NCI-H526 treated with DMSO at 0.1 percent for 48 hours (cell line): ENCODE results near the gene PRRX2.

Experiments
- DNase-seq: peaks from one replicate; lab custom pipeline; 2025; lab: John Stamatoyannopoulos, UW

The PRRX2 gene

DNA sequence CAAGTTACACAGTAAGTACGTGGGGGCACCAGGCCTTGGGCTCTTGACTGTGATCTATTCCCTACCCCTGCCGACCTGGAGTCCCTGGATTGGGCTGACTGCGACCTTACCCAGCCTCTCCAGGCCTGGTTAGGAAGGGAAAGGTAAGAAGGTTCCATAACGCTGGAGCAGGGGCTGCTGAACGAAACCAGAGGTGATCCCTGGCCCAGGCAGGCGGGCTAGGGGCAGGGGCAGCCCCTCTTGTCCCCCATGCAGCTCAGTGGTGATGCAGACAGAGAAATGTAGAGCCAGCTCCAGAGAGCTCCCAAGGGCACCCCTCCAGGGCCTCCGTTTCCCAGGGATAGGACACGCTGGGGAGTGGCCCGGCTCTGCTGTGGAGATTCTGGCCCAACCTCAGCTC is 14.1 kb downstream of the PRRX2 start:
- no peak for DNase-seq

- DNase-seq, result no peak
These were observed 16.5 kb downstream of the PRRX2 start for GRCh38 chr9:129681924-129682323.

- DNase-seq, result no peak
These were observed 16.9 kb downstream of the PRRX2 start for GRCh38 chr9:129682381-129682780.

GRCh38 chr9:129685220-129685932 is 19.9 kb downstream of the PRRX2 start:
- DNase-seq, result no peak

GRCh38 chr9:129685933-129686259 is 20.4 kb downstream of the PRRX2 start:
- DNase-seq, result no peak

DNA sequence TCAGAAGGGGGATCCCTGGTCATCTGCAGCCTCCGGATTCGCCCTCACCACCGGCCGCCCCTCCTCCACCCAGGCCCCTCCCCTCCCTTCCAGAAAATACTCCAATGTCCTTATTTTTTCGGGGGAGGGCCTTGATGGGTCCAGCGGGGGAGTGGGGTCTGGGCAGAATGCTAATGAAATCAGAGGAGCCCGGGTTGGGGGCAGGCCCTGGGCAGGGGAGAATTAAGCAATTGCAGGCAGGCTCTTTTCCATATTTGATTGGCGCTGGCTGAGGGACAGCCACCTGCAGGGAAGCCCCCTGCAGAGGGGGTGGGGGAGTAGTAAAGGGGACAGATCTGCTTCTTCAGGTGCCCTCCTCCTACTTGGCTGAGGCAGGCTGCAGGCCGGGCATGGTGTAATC is 21.3 kb downstream of the PRRX2 start:
- no peak for DNase-seq

DNA sequence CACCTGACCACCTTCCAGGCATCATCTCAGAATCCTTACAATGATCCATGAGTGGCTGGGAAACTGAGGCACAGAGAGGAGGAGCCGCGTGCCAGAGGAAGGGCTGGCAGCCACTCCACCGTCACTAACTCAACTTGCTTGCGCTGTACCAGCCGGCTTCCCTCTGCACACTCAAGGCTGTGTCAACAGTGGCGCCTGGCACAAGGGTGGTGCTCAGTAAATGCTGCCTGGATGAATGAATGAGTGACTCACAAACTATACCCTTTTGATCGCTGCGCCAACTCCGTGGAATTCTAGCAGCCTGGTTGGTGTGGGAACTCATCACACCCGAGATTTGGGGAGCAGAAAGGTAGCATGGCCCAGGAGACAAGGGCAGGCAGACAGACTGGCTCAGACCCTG is 21.9 kb downstream of the PRRX2 start:
- no peak for DNase-seq

GRCh38 chr9:129688285-129689043 is 23.0 kb downstream of the PRRX2 start:
- no peak for DNase-seq

DNA sequence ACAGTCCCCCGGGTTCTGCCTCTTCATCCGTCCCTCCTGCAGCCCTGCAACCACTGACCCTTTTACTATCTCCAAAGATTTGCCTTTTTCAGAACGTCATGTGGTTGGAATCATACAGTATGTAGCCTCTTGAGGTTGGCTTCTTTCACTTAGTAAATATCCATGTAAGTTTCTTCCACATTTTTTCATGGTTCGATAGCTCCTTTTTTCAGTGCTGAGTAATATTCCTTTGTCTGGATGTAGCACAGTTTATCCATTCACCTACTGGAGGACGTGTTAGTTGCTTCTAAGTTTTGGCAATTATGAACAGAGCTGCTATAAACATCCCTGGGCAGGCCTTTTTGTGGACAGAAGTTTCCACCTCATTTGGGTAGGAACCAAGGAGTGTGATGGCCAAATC is 27.1 kb downstream of the PRRX2 start:
- DNase-seq, result no peak

DNA sequence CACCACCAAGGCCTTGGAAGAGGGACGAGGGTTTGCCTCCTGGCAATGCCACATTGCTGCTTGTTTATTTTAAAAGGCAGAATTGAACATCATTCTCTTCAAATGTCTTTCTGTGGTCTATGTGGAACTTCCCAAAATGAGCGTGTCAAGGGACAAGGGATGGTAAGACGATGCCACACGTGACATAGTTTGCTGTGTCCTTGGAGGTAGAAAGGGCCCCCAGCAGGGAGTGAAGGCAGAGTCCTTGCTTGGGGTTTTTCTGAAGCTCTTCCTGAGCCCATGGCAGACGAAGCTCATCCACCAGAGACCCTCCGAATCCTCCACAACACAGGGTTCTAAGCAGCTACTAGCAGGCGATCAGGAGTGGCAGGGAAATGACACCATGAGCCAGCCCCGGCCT is 28.3 kb downstream of the PRRX2 start:
- no peak for DNase-seq

DNA sequence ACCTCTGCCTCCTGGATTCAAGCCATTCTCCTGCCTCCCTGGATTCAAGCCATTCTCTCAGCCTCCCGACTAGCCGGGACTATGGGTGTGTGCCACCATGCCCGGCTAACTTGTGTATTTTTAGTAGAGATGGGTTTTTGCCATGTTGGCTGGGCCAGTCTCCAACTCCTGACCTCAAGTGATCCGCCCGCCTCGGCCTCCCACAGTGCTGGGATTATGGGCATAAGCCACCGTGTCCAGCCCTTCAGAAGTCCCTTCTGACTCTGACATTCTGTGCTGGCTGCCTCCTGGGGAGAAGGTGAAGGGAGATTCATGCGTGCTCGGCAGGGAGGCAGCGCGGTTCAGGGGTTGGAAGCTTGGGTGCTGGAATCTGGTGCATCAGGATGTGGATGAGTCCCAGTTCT is 28.8 kb downstream of the PRRX2 start:
- DNase-seq, result no peak

DNA sequence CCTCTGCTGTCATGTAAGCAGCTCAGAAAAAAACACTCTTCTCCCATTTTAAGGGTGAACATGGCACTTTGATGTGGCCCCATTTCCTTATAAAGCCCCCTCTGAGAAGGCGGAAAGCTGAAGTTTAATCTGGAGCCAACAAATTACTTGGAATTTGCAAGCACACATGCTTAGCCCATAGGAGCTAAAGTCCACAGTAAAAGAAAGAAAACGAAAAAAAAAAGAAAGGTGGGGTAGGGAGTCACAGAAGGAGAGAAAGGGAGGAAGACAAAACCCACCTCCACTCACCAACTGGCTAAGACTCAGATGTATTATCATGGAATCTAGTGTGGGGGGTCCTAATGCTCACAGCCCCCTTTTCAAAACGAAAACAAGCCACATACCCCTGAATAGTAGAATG is 30.4 kb downstream of the PRRX2 start:
- no peak for DNase-seq

DNA sequence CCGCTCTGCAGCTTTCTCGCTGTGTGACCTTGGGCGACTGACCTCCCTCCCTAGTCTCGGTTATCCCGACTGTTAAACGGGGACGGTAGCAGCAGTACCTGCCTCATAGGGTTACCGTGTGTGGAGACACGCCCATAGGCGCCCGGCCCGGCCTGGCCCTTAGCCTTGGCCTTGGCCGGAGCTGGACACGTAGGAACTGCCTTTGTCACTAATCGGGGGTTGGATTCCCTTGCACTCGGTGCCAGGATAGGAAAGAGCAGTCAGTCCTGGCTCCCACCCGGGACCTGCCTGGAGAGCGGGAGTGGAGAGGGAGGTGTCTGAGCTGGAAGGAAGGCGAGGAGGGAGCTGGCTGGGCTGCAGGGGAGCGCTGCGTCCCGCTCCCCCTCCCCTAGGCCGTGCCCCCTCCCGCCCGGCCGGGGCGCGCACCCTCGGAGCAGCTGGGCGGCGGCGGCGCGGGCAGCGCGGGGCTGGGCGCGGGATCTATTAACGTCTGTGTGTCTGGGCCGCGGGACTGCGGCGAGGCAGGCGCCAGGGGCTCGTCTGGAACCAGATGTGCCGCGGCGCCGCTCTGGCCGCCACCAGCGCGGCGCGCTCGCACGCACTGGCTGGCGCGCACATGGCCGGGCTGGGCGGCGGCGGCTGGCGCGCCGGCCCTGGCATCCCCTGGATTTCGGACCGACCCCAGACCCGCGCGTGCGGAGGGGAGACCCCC is 31.7 kb downstream of the PRRX2 start:
- no peak for DNase-seq

GRCh38 chr9:129697656-129698253 is 32.3 kb downstream of the PRRX2 start:
- DNase-seq, result no peak

- DNase-seq, result no peak
These were observed 32.9 kb downstream of the PRRX2 start for GRCh38 chr9:129698254-129698757.

DNA sequence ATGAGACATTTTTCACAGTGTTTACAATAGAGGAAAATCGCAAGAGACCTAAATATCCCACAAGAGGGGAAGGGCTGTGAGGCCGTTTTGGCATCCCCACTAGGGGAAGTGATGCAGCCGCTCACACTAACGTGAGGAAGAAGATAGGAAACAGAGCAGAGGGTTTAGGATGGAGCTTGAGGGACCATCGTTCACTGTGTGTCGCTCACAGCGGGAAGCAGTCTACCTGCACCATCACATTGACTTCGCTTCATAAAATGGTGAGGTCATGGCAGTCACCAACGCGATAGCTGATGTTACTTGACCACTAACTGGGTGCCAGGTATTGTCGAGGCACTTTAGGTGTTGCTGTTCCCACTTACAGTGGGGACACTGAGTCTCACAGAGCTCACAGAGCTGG is 35.6 kb downstream of the PRRX2 start:
- no peak for DNase-seq

GRCh38 chr9:129701549-129701948 is 36.1 kb downstream of the PRRX2 start:
- DNase-seq, result no peak

DNA sequence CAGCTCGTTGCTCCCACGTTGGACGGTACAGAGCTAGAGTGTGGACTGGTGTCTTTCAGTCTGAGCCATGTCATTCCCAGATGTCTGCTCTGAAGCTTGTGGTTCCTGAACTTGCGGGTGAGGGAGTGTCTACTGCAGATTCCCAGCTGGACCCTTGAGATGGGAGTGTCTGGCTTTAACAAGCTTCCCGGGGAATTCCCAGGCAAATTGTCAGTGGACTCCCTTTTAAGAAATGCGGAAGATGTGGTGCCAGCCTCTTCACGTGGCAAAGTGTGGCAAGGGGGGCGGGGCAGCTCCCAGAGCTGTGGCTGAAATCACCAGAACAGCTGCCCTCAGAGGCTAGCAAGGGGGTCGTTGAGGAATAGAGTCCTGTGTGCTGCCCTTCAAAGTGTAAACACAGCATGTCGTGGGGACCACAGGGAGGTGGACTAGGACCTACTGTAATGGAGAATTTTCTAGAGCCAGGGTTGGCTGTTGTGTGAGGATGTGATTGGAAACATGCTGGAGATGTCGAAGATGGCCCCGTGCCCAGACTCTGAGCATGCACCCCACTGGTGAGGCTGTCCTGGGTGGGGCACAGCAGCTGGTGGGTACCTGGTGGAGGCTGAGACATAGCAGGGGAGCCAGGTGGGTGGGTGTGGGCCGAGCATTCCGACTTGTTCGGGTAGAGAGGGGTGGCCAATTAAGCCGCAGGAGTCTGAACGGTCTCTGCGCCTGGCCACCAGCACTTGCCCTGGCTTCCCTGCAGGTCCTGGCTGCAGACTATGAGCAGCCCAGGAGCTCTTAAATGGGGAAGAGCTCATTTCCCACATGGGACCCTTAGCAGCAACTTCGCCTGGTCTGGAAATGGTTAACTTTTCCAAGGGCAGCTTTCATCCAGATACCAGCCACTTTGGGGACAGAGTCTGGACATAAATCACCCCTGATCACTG is 37.4 kb downstream of the PRRX2 start:
- no peak for DNase-seq

- no peak for DNase-seq
These were observed 38.4 kb downstream of the PRRX2 start for GRCh38 chr9:129703667-129704355.

- no peak for DNase-seq
These were observed 39.4 kb downstream of the PRRX2 start for GRCh38 chr9:129704807-129705206.

DNA sequence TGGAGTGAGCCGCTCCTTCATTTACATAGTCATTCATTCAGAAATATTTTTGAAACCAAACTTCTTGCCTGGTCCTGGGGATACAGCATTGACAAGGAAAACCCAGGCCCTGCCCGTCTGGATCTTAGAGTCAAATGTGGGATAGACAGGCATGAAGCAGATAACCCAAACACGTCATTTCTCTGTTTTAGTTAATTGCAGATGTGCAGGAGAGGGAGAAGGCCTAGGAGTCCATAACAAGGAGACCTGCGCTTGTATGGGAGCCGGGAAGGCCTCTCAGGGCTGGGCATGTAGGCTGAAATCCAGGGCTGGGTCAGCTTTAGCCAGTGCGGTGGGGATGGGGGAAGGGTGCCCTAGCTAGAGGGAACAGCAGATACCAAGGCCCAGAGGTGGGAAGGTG is 43.3 kb downstream of the PRRX2 start:
- DNase-seq, result no peak
